Activated CD8-positive, alpha-beta memory T cell treated with anti-CD3 and anti-CD28 coated beads for 48 hours (primary cell): ENCODE results near the gene KLF13.

Experiments used
- DNase-seq, 3 experiments: peaks; one replicate each; pipeline ENCODE4 v3.0.0-alpha.2; 2020; ENCODE audit warnings: low read depth in 2 of 3, low spot score in 2 of 3

KLF13 gene

GRCh38 chr15:31397851-31398661 lies 71.4 kb downstream of the KLF13 start:
- no peak for DNase-seq

- DNase-seq: no peak
Observed at GRCh38 chr15:31398677-31399301, 72.2 kb downstream of the KLF13 start.

- DNase-seq: no peak
Observed at GRCh38 chr15:31399544-31400171, 73.0 kb downstream of the KLF13 start.

GRCh38 chr15:31400222-31400927 lies 73.7 kb downstream of the KLF13 start:
- DNase-seq: no peak

GRCh38 chr15:31401282-31401681 lies 74.6 kb downstream of the KLF13 start:
- DNase-seq: no peak

GRCh38 chr15:31402003-31402402 lies 75.4 kb downstream of the KLF13 start:
- DNase-seq: no peak

GRCh38 chr15:31402511-31403056 lies 75.9 kb downstream of the KLF13 start:
- no peak for DNase-seq

- DNase-seq: no peak
Observed at GRCh38 chr15:31403096-31403495, 76.5 kb downstream of the KLF13 start.

GRCh38 chr15:31403606-31404005 lies 77.0 kb downstream of the KLF13 start:
- no peak for DNase-seq

- no peak for DNase-seq
Observed at GRCh38 chr15:31404345-31404744, 77.7 kb downstream of the KLF13 start.

- no peak for DNase-seq
Observed at GRCh38 chr15:31405200-31405920, 78.7 kb downstream of the KLF13 start.

- DNase-seq: no peak
Observed at GRCh38 chr15:31407376-31407775, 80.7 kb downstream of the KLF13 start.

- DNase-seq: no peak
Observed at GRCh38 chr15:31407851-31408250, 81.2 kb downstream of the KLF13 start.

- DNase-seq: no peak
Observed at GRCh38 chr15:31408724-31409123, 82.1 kb downstream of the KLF13 start.

- DNase-seq: no peak
Observed at GRCh38 chr15:31409171-31409570, 82.5 kb downstream of the KLF13 start.

- DNase-seq: no peak
Observed at GRCh38 chr15:31412824-31413223, 86.2 kb downstream of the KLF13 start.

GRCh38 chr15:31415201-31415600 lies 88.6 kb downstream of the KLF13 start:
- no peak for DNase-seq

- no peak for DNase-seq
Observed at GRCh38 chr15:31419820-31420219, 93.2 kb downstream of the KLF13 start.

GRCh38 chr15:31427411-31427810 lies 100.8 kb downstream of the KLF13 start:
- DNase-seq: no peak
